ENCODE results near the gene FOXC1. TPM values are rescaled to one million over a fixed set of nuclear protein-coding genes. Genes with fewer than 3 reads are reported as not detected.

The FOXC1 gene
- total RNA-seq, 1 experiment from 2014 or later = 7.3 TPM

- ChIA-PET CTCF (no interaction called here), POLR2A (ENCODE audit: unreplicated experiment) (no interaction called here)
- Histone ChIP-seq H3K4me3 (ENCODE audit: low read length) (no peak overlapping the region), H3F3A (ENCODE audit: low read length, unreplicated experiment) (no peaks in the 10 kb centered on the region), H3K9me2 (replicated peaks; ENCODE audit: low read length) (no peaks in the 10 kb centered on the region), H3K79me2 (ENCODE audit: low read length) (no peaks in the 10 kb centered on the region), H3K9me3 (ENCODE audit: low read length) (0 out of 2 replicates have a peak, but pooled peaks cover 5% of the 10 kb centered on the region), H3K9ac (ENCODE audit: low read length) (no peak overlapping the region), H3K4me2 (ENCODE audit: low read length) (no peak overlapping the region), H4K20me1 (ENCODE audit: low read length) (no peaks in the 10 kb centered on the region), H2AFZ (ENCODE audit: low read length) (no peak overlapping the region), H3K36me3 (ENCODE audit: low read depth, low read length) (no peaks in the 10 kb centered on the region), H3K4me1 (ENCODE audit: insufficient read depth, low read length) (no peaks in the 10 kb centered on the region), H3K27me3 (ENCODE audit: low read length) (peaks cover 4% of the 10 kb centered on the region; the same call in 1 of the 2 replicates), H3K27ac (ENCODE audit: low read length) (no peak overlapping the region)
- no peak for ATAC-seq
- no peak for TF ChIP-seq EZH2phosphoT487 (IDR thresholded peaks at IDR 0.05; ENCODE audit: borderline replicate concordance, low read length)
- no peak for TF ChIP-seq EZH2 (IDR thresholded peaks at IDR 0.05; ENCODE audit: low read length, unreplicated experiment)
- no peak for DNase-seq
- BruUV-seq (replicated peaks) = no TSS peak
- intact Hi-C loops (cut with micrococcal nuclease) = no loop called here
These were observed 48.4 kb upstream of the FOXC1 start for GRCh38 chr6:1561355-1561754.

GRCh38 chr6:1562171-1562955, 47.4 kb upstream of the FOXC1 start:
- Histone ChIP-seq H3K9me3 (ENCODE audit: low read length) (0 out of 2 replicates have a peak, but pooled peaks cover 5% of the 10 kb centered on the region), H3K79me2 (ENCODE audit: low read length) (no peaks in the 10 kb centered on the region), H3K9me2 (replicated peaks; ENCODE audit: low read length) (no peaks in the 10 kb centered on the region), H3K4me2 (ENCODE audit: low read length) (no peak overlapping the region), H3K27me3 (ENCODE audit: low read length) (peaks cover 4% of the 10 kb centered on the region; the same call in 1 of the 2 replicates), H2AFZ (ENCODE audit: low read length) (no peak overlapping the region), H4K20me1 (ENCODE audit: low read length) (no peaks in the 10 kb centered on the region), H3K4me3 (ENCODE audit: low read length) (no peak overlapping the region), H3F3A (ENCODE audit: low read length, unreplicated experiment) (no peaks in the 10 kb centered on the region), H3K36me3 (ENCODE audit: low read depth, low read length) (no peaks in the 10 kb centered on the region), H3K9ac (ENCODE audit: low read length) (no peak overlapping the region), H3K27ac (ENCODE audit: low read length) (no peak overlapping the region), H3K4me1 (ENCODE audit: insufficient read depth, low read length) (no peaks in the 10 kb centered on the region)
- TF ChIP-seq, protein P1, sequence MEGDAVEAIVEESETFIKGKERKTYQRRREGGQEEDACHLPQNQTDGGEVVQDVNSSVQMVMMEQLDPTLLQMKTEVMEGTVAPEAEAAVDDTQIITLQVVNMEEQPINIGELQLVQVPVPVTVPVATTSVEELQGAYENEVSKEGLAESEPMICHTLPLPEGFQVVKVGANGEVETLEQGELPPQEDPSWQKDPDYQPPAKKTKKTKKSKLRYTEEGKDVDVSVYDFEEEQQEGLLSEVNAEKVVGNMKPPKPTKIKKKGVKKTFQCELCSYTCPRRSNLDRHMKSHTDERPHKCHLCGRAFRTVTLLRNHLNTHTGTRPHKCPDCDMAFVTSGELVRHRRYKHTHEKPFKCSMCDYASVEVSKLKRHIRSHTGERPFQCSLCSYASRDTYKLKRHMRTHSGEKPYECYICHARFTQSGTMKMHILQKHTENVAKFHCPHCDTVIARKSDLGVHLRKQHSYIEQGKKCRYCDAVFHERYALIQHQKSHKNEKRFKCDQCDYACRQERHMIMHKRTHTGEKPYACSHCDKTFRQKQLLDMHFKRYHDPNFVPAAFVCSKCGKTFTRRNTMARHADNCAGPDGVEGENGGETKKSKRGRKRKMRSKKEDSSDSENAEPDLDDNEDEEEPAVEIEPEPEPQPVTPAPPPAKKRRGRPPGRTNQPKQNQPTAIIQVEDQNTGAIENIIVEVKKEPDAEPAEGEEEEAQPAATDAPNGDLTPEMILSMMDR (conservative IDR thresholded peaks at IDR 0.05; ENCODE audit: low read depth, low read length) = no peak
- TF ChIP-seq EZH2phosphoT487 (IDR thresholded peaks at IDR 0.05; ENCODE audit: borderline replicate concordance, low read length) (no peak), EZH2 (IDR thresholded peaks at IDR 0.05; ENCODE audit: low read length, unreplicated experiment) (no peak)
- DNase-seq (no peak), ATAC-seq (no peak)
- ChIA-PET POLR2A (ENCODE audit: unreplicated experiment) (no interaction called here), CTCF (interaction anchor here (0.6 kb wide), 1 partner anchor 12 kb away, joined by 3 read pairs; no protein-coding TSS in a partner anchor)
- BruUV-seq (replicated peaks) = no TSS peak
- intact Hi-C loops (cut with micrococcal nuclease) = no loop called here

DNA sequence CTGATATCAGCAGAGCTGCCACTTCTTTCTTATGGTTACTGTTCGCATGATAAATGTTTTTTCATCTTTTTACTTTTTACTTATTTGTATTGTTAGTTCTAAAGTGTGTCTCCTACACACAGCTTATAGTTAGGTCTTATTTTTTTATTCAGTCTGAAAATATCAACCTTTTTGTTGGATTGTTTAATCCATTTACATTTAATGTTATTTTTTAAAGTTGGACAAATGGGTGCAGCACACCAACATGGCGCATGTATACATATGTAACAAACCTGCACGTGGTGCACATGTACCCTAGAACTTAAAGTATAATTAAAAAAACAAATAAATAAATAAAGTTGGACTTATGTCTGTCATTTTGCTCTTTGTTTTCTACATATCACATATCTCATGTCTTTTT, 40.3 kb upstream of the FOXC1 start:
- Histone ChIP-seq H3K9me3 (ENCODE audit: low read length) (peaks cover 9% of the 10 kb centered on the region; the same call in 1 of the 2 replicates), H3K4me2 (ENCODE audit: low read length) (no peak overlapping the region), H3K9ac (ENCODE audit: low read length) (no peak overlapping the region), H3F3A (ENCODE audit: low read length, unreplicated experiment) (no peaks in the 10 kb centered on the region), H3K9me2 (replicated peaks; ENCODE audit: low read length) (no peaks in the 10 kb centered on the region), H3K4me1 (ENCODE audit: insufficient read depth, low read length) (no peaks in the 10 kb centered on the region), H3K79me2 (ENCODE audit: low read length) (no peaks in the 10 kb centered on the region), H3K4me3 (ENCODE audit: low read length) (no peak overlapping the region), H3K27me3 (ENCODE audit: low read length) (no peaks in the 10 kb centered on the region), H4K20me1 (ENCODE audit: low read length) (no peaks in the 10 kb centered on the region), H2AFZ (ENCODE audit: low read length) (no peak overlapping the region), H3K27ac (ENCODE audit: low read length) (no peak overlapping the region), H3K36me3 (ENCODE audit: low read depth, low read length) (no peaks in the 10 kb centered on the region)
- TF ChIP-seq EZH2 (IDR thresholded peaks at IDR 0.05; ENCODE audit: low read length, unreplicated experiment) (no peak), EZH2phosphoT487 (IDR thresholded peaks at IDR 0.05; ENCODE audit: borderline replicate concordance, low read length) (no peak)
- TF ChIP-seq, protein P1 (conservative IDR thresholded peaks at IDR 0.05; ENCODE audit: low read depth, low read length) = no peak
- no TSS peak for BruUV-seq (replicated peaks)
- intact Hi-C loops (cut with micrococcal nuclease) = no loop called here
- DNase-seq (no peak), ATAC-seq (no peak)
- POLR2A ChIA-PET (ENCODE audit: unreplicated experiment) = no interaction called here
- CTCF ChIA-PET = no interaction called here
